Measurements from ENCODE around the gene FNBP1. TPM values are rescaled to one million over a fixed set of nuclear protein-coding genes. Genes with fewer than 3 reads are reported as not detected.
A peak's percentile ranks its signal among the peaks of the same experiment; 100 is the strongest.

The FNBP1 gene
- total and polyA plus RNA-seq, 5 donors: 10.8 to 27.5 (median 26.3) TPM

- peak overlapping the region; percentile 40 for H3K27ac ChIP-seq (ENCODE audit: low read length)
- intact Hi-C loops (cut with DNase I): loop anchor here in 3 of 4 donors (5.0 to 10.0 kb wide), 3 partner anchors 155 to 207 kb away; partner anchors contain the start of gene FNBP1 (in 3 of the 3)
- H3K4me3 ChIP-seq (ENCODE audit: low read length): peak overlapping the region; percentile 31
- peak in 1 of 3 donors; percentile 58 for DNase-seq
- no peaks in the 10 kb centered on the region for H3K4me1 ChIP-seq (ENCODE audit: control insufficient read depth, insufficient read depth, low read length)
- H3K27me3 ChIP-seq (ENCODE audit: control insufficient read depth, insufficient read depth): no peaks in the 10 kb centered on the region
- no peaks in the 10 kb centered on the region for H3K9me3 ChIP-seq (ENCODE audit: control insufficient read depth, low read length)
- 47% methylated on average over 27 of the region's 27 CpGs for WGBS
- ATAC-seq: peak in 1 of 2 donors; percentile 0
These were observed 155.4 kb downstream of the FNBP1 start for GRCh38 chr9:129887334-129888292.

- 56% methylated on average over 20 of the region's 20 CpGs for WGBS
- Histone ChIP-seq H3K4me3 (ENCODE audit: low read length) (peak overlapping the region; percentile 40), H3K9me3 (ENCODE audit: control insufficient read depth, low read length) (no peaks in the 10 kb centered on the region), H3K27me3 (ENCODE audit: control insufficient read depth, insufficient read depth) (no peaks in the 10 kb centered on the region), H3K4me1 (ENCODE audit: control insufficient read depth, insufficient read depth, low read length) (no peaks in the 10 kb centered on the region), H3K27ac (ENCODE audit: low read length) (peak overlapping the region; percentile 87)
- intact Hi-C loops (cut with DNase I): loop anchor here in 3 of 4 donors (5.0 to 10.0 kb wide), 3 partner anchors 156 to 208 kb away; partner anchors contain the start of gene FNBP1 (in 3 of the 3)
- ATAC-seq: peak in 1 of 2 donors; percentile 1
- peak in 1 of 3 donors; percentile 61 for DNase-seq
These were observed 156.5 kb downstream of the FNBP1 start for GRCh38 chr9:129886226-129887174.

- Histone ChIP-seq H3K4me1 (ENCODE audit: control insufficient read depth, insufficient read depth, low read length) (no peaks in the 10 kb centered on the region), H3K9me3 (ENCODE audit: control insufficient read depth, low read length) (no peaks in the 10 kb centered on the region), H3K27ac (ENCODE audit: low read length) (peak overlapping the region; percentile 87), H3K27me3 (ENCODE audit: control insufficient read depth, insufficient read depth) (no peaks in the 10 kb centered on the region), H3K4me3 (ENCODE audit: low read length) (peak overlapping the region; percentile 40)
- DNase-seq (peak; percentile 95 to 98 (median 97)), ATAC-seq (peak; percentile 92 to 93)
- intact Hi-C loops (cut with DNase I): loop anchor here in 3 of 4 donors (5.0 to 10.0 kb wide), 3 partner anchors 157 to 209 kb away; partner anchors contain the start of gene FNBP1 (in 3 of the 3)
- WGBS: 1% methylated on average over 27 of the region's 27 CpGs
These were observed 157.3 kb downstream of the FNBP1 start for GRCh38 chr9:129885670-129886106.

- no peaks in the 10 kb centered on the region for H3K4me1 ChIP-seq (ENCODE audit: control insufficient read depth, insufficient read depth, low read length)
- 27% methylated on average over 27 of the region's 27 CpGs for WGBS
- intact Hi-C loops (cut with DNase I): loop anchor here in 3 of 4 donors (5.0 to 10.0 kb wide), 3 partner anchors 157 to 210 kb away; partner anchors contain the start of gene FNBP1 (in 3 of the 3)
- peak; percentile 49 to 55 for ATAC-seq
- H3K27me3 ChIP-seq (ENCODE audit: control insufficient read depth, insufficient read depth): no peaks in the 10 kb centered on the region
- peak; percentile 45 to 82 (median 80) for DNase-seq
- peak overlapping the region; percentile 15 for H3K4me3 ChIP-seq (ENCODE audit: low read length)
- peak overlapping the region; percentile 3 for H3K27ac ChIP-seq (ENCODE audit: low read length)
- H3K9me3 ChIP-seq (ENCODE audit: control insufficient read depth, low read length): no peaks in the 10 kb centered on the region
These were observed 157.8 kb downstream of the FNBP1 start for GRCh38 chr9:129885018-129885669.

GRCh38 chr9:129884220-129885017 is 158.6 kb downstream of the FNBP1 start:
- Histone ChIP-seq H3K4me1 (ENCODE audit: control insufficient read depth, insufficient read depth, low read length) (no peaks in the 10 kb centered on the region), H3K27ac (ENCODE audit: low read length) (peak overlapping the region; percentile 3), H3K27me3 (ENCODE audit: control insufficient read depth, insufficient read depth) (no peaks in the 10 kb centered on the region), H3K9me3 (ENCODE audit: control insufficient read depth, low read length) (no peaks in the 10 kb centered on the region), H3K4me3 (ENCODE audit: low read length) (peak overlapping the region; percentile 15)
- peak; percentile 91 to 97 (median 96) for DNase-seq
- 13% methylated on average over 24 of the region's 24 CpGs for WGBS
- ATAC-seq: peak; percentile 82 to 87
- intact Hi-C loops (cut with DNase I): loop anchor here in 3 of 4 donors (5.0 to 10.0 kb wide), 3 partner anchors 158 to 210 kb away; partner anchors contain the start of gene FNBP1 (in 3 of the 3)

- Histone ChIP-seq H3K4me3 (ENCODE audit: low read length) (no peak overlapping the region), H3K27me3 (ENCODE audit: control insufficient read depth, insufficient read depth) (no peaks in the 10 kb centered on the region), H3K4me1 (ENCODE audit: control insufficient read depth, insufficient read depth, low read length) (no peaks in the 10 kb centered on the region), H3K9me3 (ENCODE audit: control insufficient read depth, low read length) (no peaks in the 10 kb centered on the region), H3K27ac (ENCODE audit: low read length) (no peak overlapping the region)
- no peak for DNase-seq
- WGBS: 82% methylated on average over 19 of the region's 19 CpGs
- ATAC-seq: no peak
- intact Hi-C loops (cut with DNase I): loop anchor here in 3 of 4 donors (10.0 kb wide), 2 partner anchors 163 to 213 kb away; partner anchors contain the start of gene FNBP1 (in 2 of the 3)
These were observed 161.3 kb downstream of the FNBP1 start for GRCh38 chr9:129881547-129882324.

- Histone ChIP-seq H3K4me3 (ENCODE audit: low read length) (no peak overlapping the region), H3K9me3 (ENCODE audit: control insufficient read depth, low read length) (no peaks in the 10 kb centered on the region), H3K4me1 (ENCODE audit: control insufficient read depth, insufficient read depth, low read length) (no peaks in the 10 kb centered on the region), H3K27me3 (ENCODE audit: control insufficient read depth, insufficient read depth) (no peaks in the 10 kb centered on the region), H3K27ac (ENCODE audit: low read length) (no peak overlapping the region)
- ATAC-seq (no peak), DNase-seq (no peak)
- intact Hi-C loops (cut with DNase I): loop anchor here in 3 of 4 donors (10.0 kb wide), 2 partner anchors 164 to 214 kb away; partner anchors contain the start of gene FNBP1 (in 2 of the 3)
- WGBS: 75% methylated on average over 28 of the region's 28 CpGs
These were observed 162.1 kb downstream of the FNBP1 start for GRCh38 chr9:129880654-129881546.

GRCh38 chr9:129879991-129880653 is 162.9 kb downstream of the FNBP1 start:
- no peaks in the 10 kb centered on the region for H3K27me3 ChIP-seq (ENCODE audit: control insufficient read depth, insufficient read depth)
- H3K4me3 ChIP-seq (ENCODE audit: low read length): no peak overlapping the region
- H3K4me1 ChIP-seq (ENCODE audit: control insufficient read depth, insufficient read depth, low read length): no peaks in the 10 kb centered on the region
- 90% methylated on average over 31 of the region's 31 CpGs for WGBS
- intact Hi-C loops (cut with DNase I): loop anchor here in 3 of 4 donors (10.0 kb wide), 2 partner anchors 165 to 215 kb away; partner anchors contain the start of gene FNBP1 (in 2 of the 3)
- no peak for ATAC-seq
- DNase-seq: no peak
- no peaks in the 10 kb centered on the region for H3K9me3 ChIP-seq (ENCODE audit: control insufficient read depth, low read length)
- no peak overlapping the region for H3K27ac ChIP-seq (ENCODE audit: low read length)

Measured in right cardiac atrium (tissue), 5 donors.